Thyroid gland (tissue), 4 donors: ENCODE measurements around the gene SPAG17. TPM values are rescaled to one million over a fixed set of nuclear protein-coding genes. Genes with fewer than 3 reads are reported as not detected.

Source experiments
- DNase-seq, 2 donors: peaks; one replicate each; pipeline ENCODE4 v3.0.0-alpha.2; 2019
- H3K27ac ChIP-seq, 3 donors: fragments of 200-600 bp; sonication (generic); 1 replicate in 2 of 3; 2 replicates in 1 of 3; pipeline ENCODE4 v1.5.1; 2016 to 2019; ENCODE audit warnings: mild to moderate bottlenecking in 1 of 3, moderate library complexity in 1 of 3
- H3K27me3 ChIP-seq: fragments of 200-600 bp; sonication (generic); one replicate; pipeline ENCODE4 v1.5.1; 2019
- H3K36me3 ChIP-seq, 2 donors: fragments of 200-600 bp; sonication (generic); one replicate each; pipeline ENCODE4 v1.5.1; 2016 to 2019
- H3K4me1 ChIP-seq, 2 donors: fragments of 200-600 bp; sonication (generic); one replicate each; pipeline ENCODE4 v1.5.1; 2017 to 2019
- H3K4me3 ChIP-seq, 3 donors: fragments of 200-600 bp; sonication (generic); replicated peaks in 1 of 3; 1 replicate in 2 of 3; 2 replicates in 1 of 3; pipeline ENCODE4 v1.5.1; 2016; ENCODE audit warnings: mild to moderate bottlenecking in 1 of 3
- H3K9me3 ChIP-seq: fragments of 200-600 bp; sonication (generic); one replicate; pipeline ENCODE4 v1.5.1; 2017
- POLR2A ChIP-seq, 2 donors: fragments of 450-650 bp; IDR thresholded peaks; one replicate each; pipeline ENCODE4 v1.6.1; 2017; ENCODE audit warnings: antibody characterized with exemption in 2 of 2, mild to moderate bottlenecking in 2 of 2, moderate library complexity in 1 of 2
- WGBS, 2 donors: methylation state at CpG; one replicate each; pipeline ENCODE4 v1.1.5; 2017; 5-methylcytosine and 5-hydroxymethylcytosine counted together
- intact Hi-C: fragments of 100-400 bp; cut with DNase I; formaldehyde crosslinking; loops from one replicate; pipeline ENCODE4 v1.15.1; 2023
- total RNA-seq, 4 donors: library from RNA; depleted of rRNA; stranded (reverse); fragments of >200 nt; gene quantifications; one replicate each; pipeline ENCODE4 v1.2.3, GENCODE V29; 2016
- TF ChIP-seq, protein P1 (sequence below), 6 experiments: fragments of 200-600 bp in 3 of 6; fragments of 450-650 bp in 3 of 6; sonication (generic) in 3 of 6; IDR thresholded peaks; one replicate each; pipeline ENCODE4 v1.5.1; 2016 to 2019; ENCODE audit warnings: antibody characterized with exemption in 6 of 6, mild to moderate bottlenecking in 2 of 6, inconsistent platforms in 1 of 6, moderate library complexity in 1 of 6

SPAG17 gene
- total RNA-seq, 4 donors from 2014 or later = 0.81 to 14.6 (median 8.5) TPM

GRCh38 chr1:117921991-117922390, 263.0 kb downstream of the SPAG17 start:
- H3K27me3 ChIP-seq = no peaks in the 10 kb centered on the region
- 98% methylated on average over 2 of the region's 2 CpGs for WGBS, 2 donors
- H3K4me3 ChIP-seq = no peak overlapping the region
- H3K27ac ChIP-seq = no peak overlapping the region
- peaks cover 0 to 19% of the 10 kb centered on the region in 2 donors for H3K36me3 ChIP-seq
- DNase-seq = no peak
- no peaks in the 10 kb centered on the region for H3K9me3 ChIP-seq
- no peaks in the 10 kb centered on the region for H3K4me1 ChIP-seq
- intact Hi-C loops = no loop called here
- TF ChIP-seq POLR2A (IDR thresholded peaks at IDR 0.05) = no peak
- TF ChIP-seq, protein P1, sequence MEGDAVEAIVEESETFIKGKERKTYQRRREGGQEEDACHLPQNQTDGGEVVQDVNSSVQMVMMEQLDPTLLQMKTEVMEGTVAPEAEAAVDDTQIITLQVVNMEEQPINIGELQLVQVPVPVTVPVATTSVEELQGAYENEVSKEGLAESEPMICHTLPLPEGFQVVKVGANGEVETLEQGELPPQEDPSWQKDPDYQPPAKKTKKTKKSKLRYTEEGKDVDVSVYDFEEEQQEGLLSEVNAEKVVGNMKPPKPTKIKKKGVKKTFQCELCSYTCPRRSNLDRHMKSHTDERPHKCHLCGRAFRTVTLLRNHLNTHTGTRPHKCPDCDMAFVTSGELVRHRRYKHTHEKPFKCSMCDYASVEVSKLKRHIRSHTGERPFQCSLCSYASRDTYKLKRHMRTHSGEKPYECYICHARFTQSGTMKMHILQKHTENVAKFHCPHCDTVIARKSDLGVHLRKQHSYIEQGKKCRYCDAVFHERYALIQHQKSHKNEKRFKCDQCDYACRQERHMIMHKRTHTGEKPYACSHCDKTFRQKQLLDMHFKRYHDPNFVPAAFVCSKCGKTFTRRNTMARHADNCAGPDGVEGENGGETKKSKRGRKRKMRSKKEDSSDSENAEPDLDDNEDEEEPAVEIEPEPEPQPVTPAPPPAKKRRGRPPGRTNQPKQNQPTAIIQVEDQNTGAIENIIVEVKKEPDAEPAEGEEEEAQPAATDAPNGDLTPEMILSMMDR (IDR thresholded peaks at IDR 0.05) = no peak

DNA sequence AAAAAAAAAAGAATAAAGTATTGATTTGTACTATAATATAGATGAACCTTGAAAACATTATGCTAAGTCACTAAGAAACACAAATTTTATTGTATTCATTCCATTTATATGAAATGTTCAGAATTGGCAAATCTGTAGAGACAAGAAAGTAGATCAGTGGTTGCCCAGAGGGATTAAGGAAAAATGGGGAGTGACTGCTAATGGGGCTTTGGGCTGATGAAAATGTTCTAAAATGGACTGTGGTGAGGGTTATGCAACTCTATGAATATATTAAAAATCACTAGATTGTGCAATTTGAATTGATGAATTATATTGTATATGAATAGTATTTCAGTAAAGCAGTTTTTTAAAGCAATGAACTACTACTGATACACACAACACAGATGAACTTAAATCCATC, 265.7 kb downstream of the SPAG17 start:
- no peak for DNase-seq
- TF ChIP-seq POLR2A (IDR thresholded peaks at IDR 0.05) = no peak
- TF ChIP-seq, protein P1 (IDR thresholded peaks at IDR 0.05) = no peak
- Histone ChIP-seq H3K4me1 (no peaks in the 10 kb centered on the region), H3K27me3 (no peaks in the 10 kb centered on the region), H3K36me3 (peaks cover 0 to 27% of the 10 kb centered on the region in 2 donors), H3K27ac (no peak overlapping the region), H3K4me3 (no peak overlapping the region), H3K9me3 (no peaks in the 10 kb centered on the region)
- intact Hi-C loops = no loop called here

GRCh38 chr1:117911051-117911450, 274.0 kb downstream of the SPAG17 start:
- DNase-seq = no peak
- H3K4me3 ChIP-seq = no peak overlapping the region
- intact Hi-C loops = no loop called here
- no peak for TF ChIP-seq POLR2A (IDR thresholded peaks at IDR 0.05)
- TF ChIP-seq, protein P1 (IDR thresholded peaks at IDR 0.05) = no peak
- H3K27ac ChIP-seq = no peak overlapping the region
- H3K36me3 ChIP-seq = peaks cover 13 to 30% of the 10 kb centered on the region in 2 donors
- no peaks in the 10 kb centered on the region for H3K4me1 ChIP-seq
- no peaks in the 10 kb centered on the region for H3K9me3 ChIP-seq
- H3K27me3 ChIP-seq = no peaks in the 10 kb centered on the region

GRCh38 chr1:117905019-117905418, 280.0 kb downstream of the SPAG17 start:
- no peak for DNase-seq
- Histone ChIP-seq H3K27me3 (no peaks in the 10 kb centered on the region), H3K36me3 (peaks cover 0 to 22% of the 10 kb centered on the region in 2 donors), H3K4me3 (no peak overlapping the region), H3K27ac (no peak overlapping the region), H3K4me1 (no peaks in the 10 kb centered on the region), H3K9me3 (no peaks in the 10 kb centered on the region)
- TF ChIP-seq POLR2A (IDR thresholded peaks at IDR 0.05) = no peak
- TF ChIP-seq, protein P1 (IDR thresholded peaks at IDR 0.05) = no peak
- WGBS, 2 donors = 96% methylated on average over 2 of the region's 2 CpGs
- intact Hi-C loops = no loop called here

- no peak for TF ChIP-seq POLR2A (IDR thresholded peaks at IDR 0.05)
- TF ChIP-seq, protein P1 (IDR thresholded peaks at IDR 0.05) = no peak
- DNase-seq = no peak
- Histone ChIP-seq H3K4me3 (no peak overlapping the region), H3K9me3 (no peaks in the 10 kb centered on the region), H3K27me3 (no peaks in the 10 kb centered on the region), H3K27ac (no peak overlapping the region), H3K36me3 (peaks cover 0 to 19% of the 10 kb centered on the region in 2 donors), H3K4me1 (peaks cover 0 to 2% of the 10 kb centered on the region in 2 donors)
- intact Hi-C loops = no loop called here
- 94 to 99% methylated on average over 3 of the region's 3 CpGs for WGBS, 2 donors
Observed at GRCh38 chr1:117904485-117904884, 280.5 kb downstream of the SPAG17 start.
